Heart right ventricle (tissue), 16 donors: ENCODE results near the gene PIGR. TPM values are rescaled to one million over a fixed set of nuclear protein-coding genes. Genes with fewer than 3 reads are reported as not detected.

Experiments used
- ATAC-seq, 8 donors: fragments of 200-7000 bp; cut with Tn5 transposase; one replicate each; pipeline ENCODE4 v1.9.1; 2020; ENCODE audit warnings: mild to moderate bottlenecking in 8 of 8, moderate library complexity in 8 of 8, moderate number of reproducible peaks in 1 of 8
- DNase-seq, 2 donors: peaks; one replicate each; pipeline ENCODE4 v3.0.0-alpha.2; 2020
- H3K27ac ChIP-seq, 10 donors: fragments of 200-600 bp; sonication (generic) in 2 of 10; one replicate each; pipeline versions ENCODE4 v1.5.0 to v1.8.0; 2020 to 2022; ENCODE audit warnings: mild to moderate bottlenecking in 3 of 10
- H3K27me3 ChIP-seq, 7 donors: fragments of 200-600 bp; one replicate each; pipeline ENCODE4 v1.8.0; 2021 to 2022; ENCODE audit warnings: mild to moderate bottlenecking in 2 of 7
- H3K36me3 ChIP-seq, 9 donors: fragments of 200-600 bp; sonication (generic) in 1 of 9; one replicate each; pipeline versions ENCODE4 v1.5.0 to v1.8.0; 2020 to 2022; ENCODE audit warnings: mild to moderate bottlenecking in 2 of 9
- H3K4me1 ChIP-seq, 9 donors: fragments of 200-600 bp; sonication (generic) in 1 of 9; one replicate each; pipeline versions ENCODE4 v1.5.0 to v1.8.0; 2020 to 2022; ENCODE audit warnings: mild to moderate bottlenecking in 4 of 9
- H3K4me3 ChIP-seq, 10 donors: fragments of 200-600 bp; sonication (generic) in 2 of 10; one replicate each; pipeline versions ENCODE4 v1.5.0 to v1.8.0; 2020 to 2022; ENCODE audit warnings: mild to moderate bottlenecking in 7 of 10, moderate library complexity in 2 of 10
- H3K9me3 ChIP-seq, 11 donors: fragments of 200-600 bp in 10 of 11; sonication (generic) in 2 of 11; one replicate each; pipeline versions ENCODE4 v1.5.0 to v1.8.0; 2013 to 2022; ENCODE audit warnings: mild to moderate bottlenecking in 2 of 11, control low read depth in 1 of 11, moderate library complexity in 1 of 11
- CTCF ChIP-seq, 9 donors: fragments of 200-600 bp; sonication (generic) in 2 of 9; IDR thresholded peaks; one replicate each; pipeline versions ENCODE4 v1.5.0 to v1.8.0; 2021 to 2022; ENCODE audit warnings: antibody characterized with exemption in 9 of 9, mild to moderate bottlenecking in 5 of 9, moderate library complexity in 1 of 9
- WGBS, 2 donors: extraction: QIAGEN DNeasy Blood & Tissue Kit; methylation state at CpG; one replicate each; pipeline ENCODE4 v1.1.7; 2013; ENCODE audit warnings: inconsistent platforms in 1 of 2; 5-methylcytosine and 5-hydroxymethylcytosine counted together
- intact Hi-C, 10 donors: fragments of 100-400 bp; cut with DNase I; formaldehyde crosslinking; loops; one replicate each; pipeline versions ENCODE4 v1.11.1 to v1.14.2; 2022
- polyA plus RNA-seq, 2 donors: library from polyadenylated mRNA; stranded (reverse); fragments of 200-250 nt; gene quantifications; one replicate each; pipeline ENCODE4 v1.2.3, GENCODE V29; 2013
- total RNA-seq, 10 donors: library from RNA; stranded (reverse); fragmentation: NEBNext Ultra II Directional in 3 of 10; extraction: Animal tissue kit (Norgen Biotek cat#: 25700) in 3 of 10; gene quantifications; one replicate each; pipeline versions ENCODE4 v1.2.1 to v1.2.4, GENCODE V29; 2021 to 2023
- donor health status: Arrhythmogenic right ventricular cardiomyopathy.
- donor health status: ischemic (EF 13 %, LVEDD 7.1; RV severe dilation, severe dysfunction).
- donor health status: healthy with polysubstance abuse.
- donor health status: DM: no; HTN: yes; CAD: no.
- donor health status: DM: no; HTN: no; CAD: no.
- donor health status: ischemic (EF 25% LVEDD 6.9; RV normal size, moderate dysfunction).
- donor health status: ischemic (EF 25% LVEDD 5.7; RV mildly dilated, moderate dysfunction).
- donor health status: healthy.
- donor health status: DM: yes; HTN: yes; CAD: no.
- donor health status: Ischemic cardiomyopathy.
- donor health status: ischemic (EF 35%, LVEDD 5.7; RV mildly dilated, moderate dysfunction).
- donor health status: nonischemic (EF 11% LVEDD 7.7; RV severe dilation, severe dysfunction).
- donor health status: DM: yes; HTN: yes; CAD: no.
- donor health status: PGD.
- donor health status: ischemic (EF 29% LVEDD 5.4; RV normal size, mild dysfunction).
- donor health status: nonischemic (EF 23%, LVEDD 6.1; RV moderate dilation, normal function).

PIGR gene
- total and polyA plus RNA-seq, 12 donors, result 0.01 to 0.11 (median 0.10) TPM; not detected in 9

- DNase-seq (peak in 1 of 2 donors; percentile 19), ATAC-seq (peak in 6 of 8 donors; percentile 45 to 71 (median 62))
- H3K27me3 ChIP-seq, result no peaks in the 10 kb centered on the region
- peak within 1 kb of the TSS in 5 of 10 donors; percentile 5 to 85 (median 51) for H3K27ac ChIP-seq
- H3K36me3 ChIP-seq, result no peaks in the 10 kb centered on the region
- intact Hi-C loops, result loop anchor here in 3 of 10 donors (5.0 to 10.0 kb wide), 3 partner anchors 153 to 447 kb away; partner anchors contain the start of gene IKBKE (in 1 of the 3)
- H3K9me3 ChIP-seq, result no peaks in the 10 kb centered on the region
- H3K4me3 ChIP-seq, result peak within 1 kb of the TSS in 1 of 10 donors; percentile 43
- WGBS, 2 donors, result 48 to 57% methylated on average over 7 of the region's 7 CpGs
- TF ChIP-seq CTCF (IDR thresholded peaks at IDR 0.05), result no peak
- peaks cover 0 to 45% (median 0%) of the 10 kb centered on the region in 9 donors for H3K4me1 ChIP-seq
These were observed 24.4 kb downstream of the PIGR start, which contains the start of gene FCMR for GRCh38 chr1:206921772-206922265. Gene FCMR (minus strand): TSS chr1:206921941. CDS start chr1:206921854, 87 bp downstream.

- Histone ChIP-seq H3K4me1 (peaks cover 0 to 25% (median 0%) of the 10 kb centered on the region in 9 donors), H3K36me3 (no peaks in the 10 kb centered on the region), H3K27me3 (peaks cover 0 to 12% (median 0%) of the 10 kb centered on the region in 7 donors), H3K9me3 (no peaks in the 10 kb centered on the region), H3K27ac (no peak overlapping the region), H3K4me3 (no peak overlapping the region)
- intact Hi-C loops, result loop anchor here in 6 of 10 donors (5.0 to 10.0 kb wide), 6 partner anchors 106 to 433 kb away; no protein-coding TSS in a partner anchor
- DNase-seq, result no peak
- TF ChIP-seq CTCF (IDR thresholded peaks at IDR 0.05), result no peak
- WGBS, 2 donors, result 67 to 75% methylated on average over 3 of the region's 3 CpGs
- no peak for ATAC-seq
These were observed 28.2 kb downstream of the PIGR start for GRCh38 chr1:206918076-206918475.

- H3K9me3 ChIP-seq, result no peaks in the 10 kb centered on the region
- DNase-seq (no peak), ATAC-seq (no peak)
- H3K27me3 ChIP-seq, result peaks cover 0 to 12% (median 0%) of the 10 kb centered on the region in 7 donors
- no peak overlapping the region for H3K27ac ChIP-seq
- H3K36me3 ChIP-seq, result no peaks in the 10 kb centered on the region
- TF ChIP-seq CTCF (IDR thresholded peaks at IDR 0.05), result no peak
- peaks cover 0 to 14% (median 0%) of the 10 kb centered on the region in 9 donors for H3K4me1 ChIP-seq
- intact Hi-C loops, result loop anchor here in 6 of 10 donors (5.0 to 10.0 kb wide), 6 partner anchors 104 to 431 kb away; no protein-coding TSS in a partner anchor
- WGBS, 2 donors, result 76 to 81% methylated on average over 8 of the region's 8 CpGs
- H3K4me3 ChIP-seq, result no peak overlapping the region
These were observed 30.1 kb downstream of the PIGR start for GRCh38 chr1:206916000-206916709.

GRCh38 chr1:206915030-206915735 lies 31.1 kb downstream of the PIGR start:
- no peak for ATAC-seq
- Histone ChIP-seq H3K4me1 (peaks cover 0 to 13% (median 0%) of the 10 kb centered on the region in 9 donors), H3K9me3 (no peaks in the 10 kb centered on the region), H3K27ac (no peak overlapping the region), H3K27me3 (peaks cover 0 to 14% (median 3%) of the 10 kb centered on the region in 7 donors), H3K36me3 (no peaks in the 10 kb centered on the region), H3K4me3 (no peak overlapping the region)
- no peak for TF ChIP-seq CTCF (IDR thresholded peaks at IDR 0.05)
- intact Hi-C loops, result loop anchor here in 6 of 10 donors (5.0 to 10.0 kb wide), 6 partner anchors 103 to 430 kb away; no protein-coding TSS in a partner anchor
- WGBS, 2 donors, result 88% methylated on average over 15 of the region's 15 CpGs
- no peak for DNase-seq
